Measurements from ENCODE around the gene ETFDH.
"Not testable (repeated sequence)": the region's sequence is repeated elsewhere in the genome, so short reads cannot be mapped to it uniquely, and the experiment has no call there.

Gene ETFDH

DNA sequence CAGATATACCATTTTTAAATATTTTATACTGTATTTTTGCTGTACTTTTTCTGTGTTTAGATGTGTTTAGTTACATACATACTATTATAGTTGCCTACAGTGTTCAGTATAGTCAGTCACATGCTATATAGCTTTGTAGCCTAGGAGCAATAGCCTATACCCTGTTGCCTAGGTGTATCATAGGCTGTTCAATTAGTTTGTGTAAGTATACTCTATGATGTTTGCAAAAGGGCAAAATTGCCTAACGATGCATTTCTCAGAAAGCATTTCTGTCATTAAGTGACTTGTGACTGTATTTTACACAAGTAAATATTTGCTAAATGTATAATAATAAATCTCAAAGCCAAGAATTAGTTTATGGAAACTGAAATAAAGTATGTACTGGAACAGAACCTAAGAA is 9.5 kb downstream of the ETFDH start:
- DNase-seq = no peak

- no peak for DNase-seq
Observed at GRCh38 chr4:158682066-158682465, 10.0 kb downstream of the ETFDH start.

DNA sequence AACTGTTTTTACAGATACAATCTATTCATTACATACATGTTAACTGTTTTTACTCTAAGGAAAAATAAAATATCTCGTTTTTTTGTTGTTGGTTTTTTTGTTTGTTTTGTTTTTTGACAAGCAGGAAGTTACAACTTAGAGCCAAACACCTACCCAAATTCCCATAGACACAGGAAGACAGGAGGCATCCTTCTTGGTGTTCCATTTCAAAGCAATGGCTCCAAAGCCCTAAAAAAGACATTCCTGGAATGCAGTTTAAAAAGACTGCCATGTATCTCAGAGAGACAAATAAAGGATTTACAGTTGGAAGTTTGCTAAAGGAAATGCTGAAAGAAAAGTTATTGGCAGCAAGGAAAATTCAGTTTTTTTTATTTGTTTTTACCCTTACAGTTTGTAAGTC is 16.7 kb downstream of the ETFDH start:
- DNase-seq = no peak

DNA sequence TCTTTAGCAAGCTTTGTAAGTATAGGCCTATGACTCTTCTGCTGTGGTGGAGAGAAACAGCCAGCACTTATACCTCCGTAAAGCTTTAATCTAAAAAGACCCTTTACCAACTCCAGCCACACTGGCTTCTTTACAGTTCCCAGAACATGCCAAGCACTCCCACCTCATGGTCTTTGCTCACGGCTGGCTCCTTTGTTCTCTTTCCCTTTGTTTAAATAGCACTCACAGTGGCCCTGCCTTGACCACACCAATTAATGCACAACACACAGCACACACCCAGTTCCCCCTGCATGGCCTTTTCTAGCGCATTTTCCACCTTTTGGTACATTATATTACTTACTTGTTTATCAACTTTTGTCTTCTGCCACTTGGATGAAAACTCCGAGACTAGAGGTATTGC is 32.2 kb downstream of the ETFDH start:
- no peak for DNase-seq

DNA sequence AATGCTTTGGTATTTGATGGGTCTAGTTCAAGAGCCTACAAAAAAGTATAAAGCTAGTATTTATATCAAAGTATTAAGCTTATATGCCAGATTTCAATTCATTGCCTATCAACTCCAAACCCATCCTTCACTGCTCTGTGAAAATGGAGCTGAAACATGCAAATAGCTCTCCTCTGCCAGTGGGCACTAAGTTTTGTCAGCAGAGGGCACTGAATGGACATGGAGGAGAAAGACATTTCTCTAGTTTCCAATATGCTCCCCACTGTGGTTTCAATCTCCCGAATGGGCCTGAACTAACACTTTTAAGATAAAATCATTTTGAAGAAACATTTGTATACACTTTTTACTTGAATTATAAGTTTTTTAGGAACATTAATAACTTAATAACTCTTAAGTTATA is 38.7 kb downstream of the ETFDH start:
- no peak for DNase-seq

DNA sequence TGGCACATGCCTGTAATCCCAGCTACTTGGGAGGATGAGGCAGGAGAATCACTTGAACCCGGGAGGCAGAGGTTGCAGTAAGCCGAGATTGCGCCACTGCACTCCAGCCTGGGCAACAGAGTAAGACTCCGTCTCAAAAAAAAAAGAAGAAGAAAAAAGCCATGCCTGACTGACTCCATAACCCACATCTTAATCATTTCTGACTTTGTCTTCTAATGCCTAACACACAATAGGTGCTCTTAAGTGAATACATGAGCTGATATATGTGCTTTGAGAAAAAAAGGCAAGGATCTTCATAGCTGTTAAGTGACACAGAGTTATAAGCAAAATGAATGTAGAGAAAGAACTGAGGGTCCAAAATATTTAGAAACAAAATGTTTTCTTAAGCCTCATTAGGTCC is 40.5 kb downstream of the ETFDH start:
- DNase-seq = not testable (repeated sequence)

- no peak for DNase-seq
Observed at GRCh38 chr4:158714937-158715336, 42.8 kb downstream of the ETFDH start.

GRCh38 chr4:158715802-158716201 is 43.7 kb downstream of the ETFDH start:
- DNase-seq = no peak

GRCh38 chr4:158721680-158722079 is 49.6 kb downstream of the ETFDH start:
- DNase-seq = no peak

DNA sequence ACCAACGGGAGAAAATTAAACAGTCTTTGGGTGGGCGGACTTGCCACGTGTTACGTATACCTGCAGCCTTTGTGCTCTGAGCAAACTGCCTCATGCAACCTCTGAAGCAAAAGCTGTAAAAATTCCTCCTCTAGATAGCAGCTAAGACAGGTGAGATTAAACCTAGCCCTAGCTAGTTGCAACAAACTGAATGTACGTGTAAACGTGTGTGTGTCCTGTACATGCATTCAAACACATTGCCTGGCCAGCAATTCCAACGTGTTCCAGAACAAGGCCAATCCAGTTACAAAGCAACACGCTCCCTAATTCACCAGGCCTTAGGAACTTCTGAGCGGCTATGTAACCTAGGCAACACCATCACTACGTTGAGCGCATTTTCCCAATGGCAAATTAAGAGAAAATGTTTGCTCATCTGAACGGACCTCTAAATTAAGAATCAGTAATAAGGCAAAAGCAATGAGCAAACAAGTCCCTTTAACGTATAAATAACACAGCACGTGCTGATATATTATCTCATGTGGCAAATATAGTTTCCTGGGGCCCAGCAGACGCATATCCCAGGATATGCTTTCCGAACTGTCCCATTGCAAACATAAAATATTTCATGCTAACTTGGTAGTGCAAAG is 50.3 kb downstream of the ETFDH start:
- DNase-seq = no peak

DNA sequence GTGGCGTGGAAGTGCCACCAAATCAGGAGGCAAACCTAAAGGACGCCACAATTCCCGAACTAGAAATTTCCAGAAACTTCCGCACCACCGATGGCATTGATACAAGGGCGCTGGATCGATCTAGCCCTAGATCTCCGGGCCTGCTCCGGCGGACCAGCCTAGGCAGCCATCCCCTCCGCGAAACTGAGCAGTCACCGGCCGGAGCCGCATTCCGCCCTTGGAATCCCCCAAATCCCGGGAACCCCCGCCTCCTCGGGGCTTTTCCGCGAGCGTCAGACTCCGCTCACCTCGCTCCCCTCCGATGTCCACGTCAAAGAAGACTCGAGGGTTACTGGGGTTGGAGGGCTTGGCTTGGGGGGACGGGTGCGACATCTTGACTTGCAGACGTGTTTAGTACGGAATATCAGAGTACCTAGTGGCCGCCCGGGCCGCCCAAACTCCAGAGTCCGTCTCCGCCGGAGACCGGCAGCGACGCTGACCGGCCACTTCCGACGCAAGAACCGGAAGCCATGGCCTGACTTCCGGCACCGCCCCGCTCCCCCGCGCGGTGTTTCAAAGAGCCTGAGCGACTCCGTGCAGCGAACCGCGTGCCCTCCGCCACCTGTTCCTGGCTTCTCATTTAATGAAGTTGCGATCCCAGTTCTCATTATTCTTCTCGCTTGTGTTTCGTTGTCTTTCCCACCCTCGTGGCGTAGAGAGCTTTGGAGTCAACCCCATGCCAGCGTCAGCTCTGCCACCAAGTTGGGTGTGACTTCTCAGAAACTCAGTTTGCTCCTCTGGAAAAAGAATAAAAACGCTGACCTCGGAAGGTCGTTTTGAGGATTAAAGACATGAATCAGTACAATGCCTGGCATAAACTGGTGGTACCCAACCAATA is 51.1 kb downstream of the ETFDH start, which contains the start of gene PPID:
Gene PPID, minus strand, starts transcription at position 480 of the 877 bp plus-strand sequence. Its CDS starts 108 bp downstream, at position 372.
- peak; percentile 81 for DNase-seq

DNA sequence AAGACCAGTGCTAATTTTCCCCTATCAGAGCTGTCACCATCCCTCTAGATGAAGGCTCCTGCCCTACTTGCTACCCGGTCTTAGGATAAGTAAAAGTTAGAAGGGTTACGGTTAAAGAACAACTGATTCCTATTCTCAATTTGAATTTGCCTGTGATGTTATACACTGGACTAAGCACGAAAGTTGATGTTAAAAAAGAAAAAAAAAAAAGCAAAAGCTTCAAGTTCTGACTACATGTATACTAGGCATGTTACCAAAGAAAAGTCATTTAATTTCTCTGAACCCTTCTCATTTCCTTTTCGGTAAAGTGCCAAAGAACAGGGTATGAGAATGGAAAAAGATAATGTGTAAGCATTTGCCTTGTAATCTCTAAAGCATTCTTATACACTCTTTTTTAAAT is 52.5 kb downstream of the ETFDH start:
- no peak for DNase-seq

DNA sequence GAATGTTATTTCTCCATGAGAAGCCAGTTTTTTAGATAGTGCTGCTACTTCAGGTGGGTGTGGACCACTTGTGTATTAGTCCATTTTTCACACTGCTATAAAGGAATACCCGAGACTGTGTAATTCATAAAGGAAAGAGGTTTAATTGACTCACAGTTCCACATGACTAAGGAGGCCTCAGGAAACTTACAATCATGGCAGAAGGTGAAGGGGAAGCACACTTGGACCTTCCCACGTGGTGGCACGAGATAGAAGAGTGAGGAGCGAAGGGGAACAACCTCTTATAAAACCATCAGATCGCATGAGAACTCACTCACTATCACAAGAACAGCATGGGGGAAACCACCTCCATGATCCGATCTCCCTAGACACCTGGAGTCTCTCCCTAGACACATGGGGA is 54.5 kb downstream of the ETFDH start:
- DNase-seq = no peak

- DNase-seq = no peak
Observed at GRCh38 chr4:158728236-158728635, 56.1 kb downstream of the ETFDH start.

GRCh38 chr4:158729716-158730559 is 57.8 kb downstream of the ETFDH start:
- DNase-seq = peak; percentile 46

DNA sequence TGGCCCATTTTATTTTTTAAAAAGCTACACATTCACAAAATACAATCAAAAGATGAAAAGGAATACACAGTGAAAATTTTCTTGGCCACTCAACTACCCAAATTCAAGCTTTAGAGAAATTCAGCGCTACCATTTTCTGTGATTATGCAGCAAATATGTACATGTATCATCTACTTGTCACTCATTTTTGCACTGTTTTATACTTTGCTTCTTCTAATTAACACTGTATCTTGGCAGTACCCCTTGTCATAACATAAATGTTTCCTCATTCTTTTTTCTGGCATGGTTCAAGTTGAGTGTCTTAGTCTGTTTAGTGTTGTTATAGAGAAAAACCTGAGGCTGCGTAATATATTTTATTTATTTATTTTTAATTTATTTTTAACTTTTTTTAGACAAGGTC is 66.8 kb downstream of the ETFDH start:
- no peak for DNase-seq

- no peak for DNase-seq
Observed at GRCh38 chr4:158739600-158739999, 67.5 kb downstream of the ETFDH start.

GRCh38 chr4:158741326-158742021 is 69.4 kb downstream of the ETFDH start:
- DNase-seq = no peak

GRCh38 chr4:158746537-158746936 is 74.4 kb downstream of the ETFDH start:
- not testable (repeated sequence) for DNase-seq

GRCh38 chr4:158750379-158750778 is 78.3 kb downstream of the ETFDH start:
- no peak for DNase-seq

GRCh38 chr4:158754385-158755180 is 82.5 kb downstream of the ETFDH start:
- no peak for DNase-seq

DNA sequence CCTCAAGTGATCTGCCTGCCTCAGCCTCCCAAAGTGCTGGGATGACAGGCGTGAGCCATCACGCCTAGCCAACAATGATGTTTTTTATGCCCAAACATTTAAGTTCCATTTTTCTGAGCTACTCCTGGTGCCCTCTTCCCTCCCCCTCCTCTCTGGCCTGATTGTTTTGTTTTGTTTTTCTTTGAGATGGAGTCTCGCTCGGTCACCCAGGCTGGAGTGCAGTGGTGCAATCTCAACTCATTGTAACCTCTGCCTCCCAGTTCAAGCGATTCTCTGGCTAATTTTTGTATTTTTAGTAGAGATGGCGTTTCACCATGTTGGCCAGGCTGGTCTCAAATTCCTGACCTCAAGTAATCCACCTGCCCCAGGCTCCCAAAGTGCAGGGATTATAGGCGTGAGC is 83.7 kb downstream of the ETFDH start:
- DNase-seq = not testable (repeated sequence)

All from activated CD8-positive, alpha-beta memory T cell treated with anti-CD3 and anti-CD28 coated beads, Interleukin-2, amount 50 U/mL, for 4 hours (primary cell).